SK-N-SH (cell line): Measurements from ENCODE around the gene HEPACAM. TPM values are rescaled to one million over a fixed set of nuclear protein-coding genes. Genes with fewer than 3 reads are reported as not detected.

ENCODE experiments used
- CTCF ChIA-PET: fragments of 300-600, 350-600 bp; formaldehyde crosslinking; extraction: SDS; loops from one replicate; lab custom pipeline; 2021; lab: Yijun Ruan, JAX
- POLR2A ChIA-PET: fragments of 350-600 bp; sonication (Branson Sonifier 250); formaldehyde crosslinking; extraction: SDS; loops from one replicate; lab custom pipeline; 2020; ENCODE audit warnings: antibody characterized with exemption, inconsistent platforms; lab: Yijun Ruan, JAX
- DNase-seq: peaks from one replicate; pipeline ENCODE4 v3.0.0; 2012
- H2AFZ ChIP-seq: fragments of 200-600 bp; sonication (generic); 2 replicates; pipeline ENCODE4 v1.8.1; 2016; ENCODE audit warnings: antibody characterized with exemption, mild to moderate bottlenecking, low read depth
- H3F3A ChIP-seq: fragments of 200-600 bp; sonication (generic); replicated peaks from 2 replicates; pipeline ENCODE3; 2016; ENCODE audit warnings: antibody characterized with exemption, mild to moderate bottlenecking; ENCODE audit not compliant: insufficient read depth
- H3K27ac ChIP-seq, 2 experiments: fragments of 200-500 bp in 1 of 2; fragments of 200-600 bp in 1 of 2; sonication (Bioruptor generic) in 1 of 2; sonication (generic), shearing (Covaris generic) in 1 of 2; 2 replicates each; pipeline versions ENCODE4 v1.5.1 to v1.6.1; 2014 to 2016; ENCODE audit warnings: low read depth in 2 of 2, inconsistent platforms in 1 of 2, low read length in 1 of 2, mild to moderate bottlenecking in 1 of 2, mixed read lengths in 1 of 2
- H3K27me3 ChIP-seq: fragments of 200-600 bp; sonication (generic), shearing (Covaris generic); 2 replicates; pipeline ENCODE4 v1.6.1; 2016; ENCODE audit warnings: mixed run types; ENCODE audit not compliant: insufficient read depth
- H3K36me3 ChIP-seq, 2 experiments: fragments of 200-500 bp in 1 of 2; fragments of 200-600 bp in 1 of 2; sonication (Bioruptor generic) in 1 of 2; sonication (generic) in 1 of 2; replicated peaks in 1 of 2; 2 replicates each; pipeline versions ENCODE3 to v1.5.1; 2014 to 2016; ENCODE audit warnings: low read length in 1 of 2, mild to moderate bottlenecking in 1 of 2; ENCODE audit not compliant: insufficient read depth in 2 of 2, control insufficient read depth in 1 of 2
- H3K4me1 ChIP-seq, 2 experiments: fragments of 200-500 bp in 1 of 2; fragments of 200-600 bp in 1 of 2; sonication (Bioruptor generic) in 1 of 2; sonication (generic), shearing (Covaris generic) in 1 of 2; 2 replicates each; pipeline versions ENCODE4 v1.5.1 to v1.6.1; 2014 to 2016; ENCODE audit warnings: low read depth in 1 of 2, low read length in 1 of 2, mixed run types in 1 of 2; ENCODE audit not compliant: insufficient read depth in 2 of 2, control insufficient read depth in 1 of 2
- H3K4me2 ChIP-seq: fragments of 200-600 bp; sonication (generic), shearing (Covaris generic); 2 replicates; pipeline ENCODE4 v1.6.1; 2017; ENCODE audit warnings: mixed run types
- H3K4me3 ChIP-seq, 2 experiments: fragments of 200-500 bp in 1 of 2; fragments of 200-600 bp in 1 of 2; sonication (Bioruptor generic) in 1 of 2; sonication (generic), shearing (Covaris generic) in 1 of 2; 2 replicates each; pipeline versions ENCODE4 v1.5.1 to v1.8.1; 2014 to 2016; ENCODE audit warnings: low read depth in 2 of 2, inconsistent platforms in 1 of 2, low read length in 1 of 2, mild to moderate bottlenecking in 1 of 2, mixed read lengths in 1 of 2, moderate library complexity in 1 of 2
- H3K79me2 ChIP-seq: fragments of 200-600 bp; sonication (generic); 2 replicates; pipeline ENCODE4 v1.8.1; 2017; ENCODE audit warnings: mild to moderate bottlenecking; ENCODE audit not compliant: insufficient read depth
- H3K9ac ChIP-seq: fragments of 200-600 bp; sonication (generic); 2 replicates; pipeline ENCODE4 v1.6.1; 2017; ENCODE audit warnings: mixed run types
- H3K9me2 ChIP-seq: fragments of 200-600 bp; sonication (generic); 2 replicates; pipeline ENCODE4 v1.6.1; 2017; ENCODE audit warnings: mixed run types
- H3K9me3 ChIP-seq: fragments of 200-600 bp; sonication (generic); 2 replicates; pipeline ENCODE4 v1.6.1; 2017; ENCODE audit warnings: mixed run types, mild to moderate bottlenecking, moderate library complexity
- H4K20me1 ChIP-seq: fragments of 200-600 bp; sonication (generic); 2 replicates; pipeline ENCODE4 v1.6.1; 2017; ENCODE audit warnings: mild to moderate bottlenecking, mixed run types; ENCODE audit not compliant: insufficient read depth
- CHD2 ChIP-seq: fragments of 150-350 bp; IDR thresholded peaks from 2 replicates; pipeline ENCODE4 v1.6.1; 2018; ENCODE audit warnings: low read length; ENCODE audit not compliant: partially characterized antibody
- CTCF ChIP-seq: fragments of 200-600 bp; sonication (generic); IDR thresholded peaks from 2 replicates; pipeline ENCODE4 v1.6.1; 2017; ENCODE audit warnings: antibody characterized with exemption, mild to moderate bottlenecking, moderate library complexity
- ELF1 ChIP-seq: IDR thresholded peaks from 2 replicates; pipeline ENCODE4 v1.4.0; 2012
- FOSL2 ChIP-seq: IDR thresholded peaks from 2 replicates; pipeline ENCODE4 v1.4.0; 2012; ENCODE audit warnings: low read depth, mild to moderate bottlenecking, moderate library complexity, borderline replicate concordance
- FOXJ3 ChIP-seq: sonication (generic); formaldehyde crosslinking; IDR thresholded peaks from 2 replicates; pipeline ENCODE4 v1.5.1; 2020; ENCODE audit warnings: mild to moderate bottlenecking, missing genetic modification reagents
- FOXM1 ChIP-seq: IDR thresholded peaks from 2 replicates; pipeline ENCODE4 v1.4.0; 2012; ENCODE audit warnings: low read depth, mild to moderate bottlenecking
- GABPA ChIP-seq: IDR thresholded peaks from 2 replicates; pipeline ENCODE4 v1.4.0; 2012; ENCODE audit warnings: low read depth, mild to moderate bottlenecking
- GATA2 ChIP-seq: sonication (generic); formaldehyde crosslinking; IDR thresholded peaks from 2 replicates; pipeline ENCODE4 v1.5.0; 2020; ENCODE audit warnings: mild to moderate bottlenecking, missing genetic modification reagents
- MAX ChIP-seq: IDR thresholded peaks from 2 replicates; pipeline ENCODE4 v1.4.0; 2012; ENCODE audit warnings: low read depth
- MEF2A ChIP-seq: IDR thresholded peaks from 2 replicates; pipeline ENCODE4 v1.4.0; 2012; ENCODE audit warnings: low read depth, borderline replicate concordance
- NRF1 ChIP-seq: IDR thresholded peaks from 2 replicates; pipeline ENCODE4 v1.6.1; 2012; ENCODE audit warnings: low read depth, mild to moderate bottlenecking, low read length
- RAD21 ChIP-seq: IDR thresholded peaks from 2 replicates; pipeline ENCODE4 v1.6.1; 2012; ENCODE audit warnings: mild to moderate bottlenecking, low read length
- RCOR1 ChIP-seq: fragments of 150-350 bp; IDR thresholded peaks from 2 replicates; pipeline ENCODE4 v1.6.1; 2017; ENCODE audit warnings: antibody characterized with exemption, low read length
- REST ChIP-seq: IDR thresholded peaks from 2 replicates; pipeline ENCODE4 v1.6.1; 2012; ENCODE audit warnings: mild to moderate bottlenecking, low read depth, low read length, moderate library complexity
- SMC3 ChIP-seq: IDR thresholded peaks from 2 replicates; pipeline ENCODE4 v1.6.1; 2012; ENCODE audit warnings: low read depth, low read length, improper control_type of control experiment
- TAF1 ChIP-seq: IDR thresholded peaks from 2 replicates; pipeline ENCODE4 v1.6.1; 2012; ENCODE audit warnings: low read depth, mild to moderate bottlenecking, low read length, moderate library complexity, borderline replicate concordance
- TCF12 ChIP-seq: IDR thresholded peaks from 2 replicates; pipeline ENCODE4 v1.4.0; 2012
- TEAD4 ChIP-seq: IDR thresholded peaks from 2 replicates; pipeline ENCODE4 v1.4.0; 2012; ENCODE audit warnings: mild to moderate bottlenecking, borderline replicate concordance; ENCODE audit not compliant: insufficient read depth
- USF1 ChIP-seq: IDR thresholded peaks from 2 replicates; pipeline ENCODE4 v1.4.0; 2012; ENCODE audit warnings: low read depth, borderline replicate concordance
- USF2 ChIP-seq: fragments of 150-350 bp; IDR thresholded peaks from 2 replicates; pipeline ENCODE4 v1.6.1; 2017; ENCODE audit warnings: antibody characterized with exemption, low read length, low read depth, borderline replicate concordance
- WGBS: methylation state at CpG from one replicate; pipeline ENCODE4 v1.1.6; 2017; ENCODE audit warnings: low lambda C conversion rate; 5-methylcytosine and 5-hydroxymethylcytosine counted together
- polyA plus RNA-seq, 3 experiments: library from polyadenylated mRNA; depleted of rRNA; stranded (reverse); fragments of >200 nt; gene quantifications; 2 replicates each; pipeline ENCODE4 v1.2.3, GENCODE V29; 2012

The HEPACAM gene
- polyA plus RNA-seq, 1 of the 3 experiments (the other 2 are of a cell fraction) = not detected

- Histone ChIP-seq H3F3A (no peaks in the 10 kb centered on the region), H3K36me3 (no peaks in the 10 kb centered on the region), H3K4me3 (no peak overlapping the region), H2AFZ (no peak overlapping the region), H3K9ac (no peak overlapping the region), H3K79me2 (no peaks in the 10 kb centered on the region), H3K4me1 (no peaks in the 10 kb centered on the region; a peak in 1 of 4 replicates), H3K9me2 (no peaks in the 10 kb centered on the region), H4K20me1 (no peaks in the 10 kb centered on the region), H3K4me2 (no peak overlapping the region), H3K27ac (no peak overlapping the region), H3K27me3 (no peaks in the 10 kb centered on the region), H3K9me3 (0 out of 2 replicates have a peak, but pooled peaks cover 4% of the 10 kb centered on the region)
- DNase-seq = no peak
- 71% methylated on average over 3 of the region's 3 CpGs for WGBS
- POLR2A ChIA-PET = no interaction called here
- no peak for TF ChIP-seq TCF12
- no peak for TF ChIP-seq GABPA
- CTCF ChIA-PET = interaction anchor here (1.1 kb wide), 1 partner anchor 147 kb away, joined by 3 read pairs; no protein-coding TSS in a partner anchor
Observed at GRCh38 chr11:124944565-124944964, 8.7 kb upstream of the HEPACAM start.

GRCh38 chr11:124943741-124944140 lies 7.9 kb upstream of the HEPACAM start:
- Histone ChIP-seq H3F3A (no peaks in the 10 kb centered on the region), H3K36me3 (no peaks in the 10 kb centered on the region), H3K4me2 (no peak overlapping the region), H3K9me3 (0 out of 2 replicates have a peak, but pooled peaks cover 4% of the 10 kb centered on the region), H3K4me3 (no peak overlapping the region), H3K79me2 (no peaks in the 10 kb centered on the region), H3K27me3 (no peaks in the 10 kb centered on the region), H2AFZ (no peak overlapping the region), H4K20me1 (no peaks in the 10 kb centered on the region), H3K4me1 (no peaks in the 10 kb centered on the region; a peak in 1 of 4 replicates), H3K27ac (no peak overlapping the region), H3K9me2 (no peaks in the 10 kb centered on the region), H3K9ac (no peak overlapping the region)
- WGBS = 28% methylated on average over 1 of the region's 1 CpG
- TF ChIP-seq FOXJ3 (CRISPR knock-in tag) (no peak), TCF12 (no peak), NRF1 (no peak), RAD21 (no peak), FOSL2 (no peak), RCOR1 (no peak), ELF1 (no peak), CTCF (no peak), CHD2 (no peak), REST (no peak), MEF2A (no peak), FOXM1 (no peak), USF1 (no peak), MAX (no peak), SMC3 (no peak), GABPA (no peak), TAF1 (no peak), GATA2 (no peak), USF2 (no peak), TEAD4 (no peak)
- CTCF ChIA-PET = interaction anchor here (0.8 to 2.4 kb wide), 4 partner anchors 10 to 462 kb away, joined by 3 to 9 read pairs (median 4); partner anchors contain the start of gene CCDC15
- no peak for DNase-seq
- POLR2A ChIA-PET = no interaction called here
